WTC11 (cell line): ENCODE results near the gene IGFBP2. TPM values are rescaled to one million over a fixed set of nuclear protein-coding genes. Genes with fewer than 3 reads are reported as not detected.

Source experiments
- ATAC-seq: fragments of 200-7000 bp; cut with Tn5 transposase; 2 replicates; pipeline ENCODE4 v1.10.0; 2021; ENCODE audit warnings: mild to moderate bottlenecking, moderate library complexity
- Bru-seq: library from RNA; stranded (reverse); fragments of 400-500 nt; gene quantifications from one replicate; lab custom pipeline; 2021; lab: Mats Ljungman, UMichigan
- CTCF ChIA-PET: fragments of 300-600 bp; sonication (Branson Sonifier 250); formaldehyde crosslinking; loops from one replicate; lab custom pipeline; 2021; ENCODE audit warnings: antibody characterized with exemption; lab: Charles Lee
- POLR2A ChIA-PET: fragments of 350-600 bp; sonication (Branson Sonifier 250); formaldehyde crosslinking; loops from one replicate; lab custom pipeline; 2021; ENCODE audit warnings: antibody characterized with exemption; lab: Charles Lee
- DNase-seq: peaks from one replicate; pipeline ENCODE4 v3.0.0; 2021; ENCODE audit warnings: low spot score
- H3K27ac Mint-ChIP-seq: 2 replicates; pipeline ENCODE4 v1.8.0; 2021; ENCODE audit warnings: mixed read lengths
- H3K27me3 Mint-ChIP-seq: 2 replicates; pipeline ENCODE4 v1.8.0; 2021; ENCODE audit warnings: low read depth, mild to moderate bottlenecking, moderate library complexity, mixed read lengths
- H3K36me3 Mint-ChIP-seq: 2 replicates; pipeline ENCODE4 v1.8.0; 2021; ENCODE audit warnings: mixed read lengths
- H3K4me1 Mint-ChIP-seq: 2 replicates; pipeline ENCODE4 v1.8.0; 2022; ENCODE audit warnings: mixed read lengths
- H3K4me3 Mint-ChIP-seq: 2 replicates; pipeline ENCODE4 v1.8.0; 2021; ENCODE audit warnings: mild to moderate bottlenecking, moderate library complexity, mixed read lengths
- H3K9me3 Mint-ChIP-seq: 2 replicates; pipeline ENCODE4 v1.8.0; 2021; ENCODE audit warnings: mixed read lengths
- ATF2 ChIP-seq: sonication (generic); formaldehyde crosslinking; IDR thresholded peaks from 2 replicates; pipeline ENCODE4 v1.8.1; 2022; ENCODE audit warnings: low read depth, missing genetic modification reagents, borderline replicate concordance
- ATF3 ChIP-seq: sonication (generic); formaldehyde crosslinking; conservative IDR thresholded peaks from 2 replicates; pipeline ENCODE4 v1.8.1; 2022; ENCODE audit warnings: mild to moderate bottlenecking, missing genetic modification reagents
- ATF6 ChIP-seq: sonication (generic); formaldehyde crosslinking; IDR thresholded peaks from 2 replicates; pipeline ENCODE4 v1.8.1; 2023; ENCODE audit warnings: mild to moderate bottlenecking, missing genetic modification reagents
- CTCF ChIP-seq: fragments of 200-600 bp; IDR thresholded peaks from 2 replicates; pipeline ENCODE4 v1.8.0; 2022; ENCODE audit warnings: antibody characterized with exemption
- E2F5 ChIP-seq: sonication (generic); formaldehyde crosslinking; IDR thresholded peaks from 2 replicates; pipeline ENCODE4 v1.8.1; 2022; ENCODE audit warnings: mild to moderate bottlenecking, moderate library complexity, missing genetic modification reagents
- ETV6 ChIP-seq: sonication (generic); formaldehyde crosslinking; IDR thresholded peaks from 2 replicates; pipeline ENCODE4 v1.8.1; 2022; ENCODE audit warnings: mild to moderate bottlenecking, missing genetic modification reagents
- FOXP1 ChIP-seq: sonication (generic); formaldehyde crosslinking; IDR thresholded peaks from 2 replicates; pipeline ENCODE4 v1.8.0; 2022; ENCODE audit warnings: missing genetic modification reagents, mild to moderate bottlenecking, moderate library complexity, borderline replicate concordance
- FOXP4 ChIP-seq: sonication (generic); formaldehyde crosslinking; IDR thresholded peaks from 2 replicates; pipeline ENCODE4 v1.8.0; 2022; ENCODE audit warnings: mild to moderate bottlenecking, missing genetic modification reagents
- IRF1 ChIP-seq: sonication (generic); formaldehyde crosslinking; IDR thresholded peaks from 2 replicates; pipeline ENCODE4 v1.8.0; 2023; ENCODE audit warnings: missing genetic modification reagents
- MAX ChIP-seq: sonication (generic); formaldehyde crosslinking; IDR thresholded peaks from 2 replicates; pipeline ENCODE4 v1.8.0; 2022; ENCODE audit warnings: mild to moderate bottlenecking, missing genetic modification reagents
- MYBL2 ChIP-seq: sonication (generic); formaldehyde crosslinking; IDR thresholded peaks from 2 replicates; pipeline ENCODE4 v1.8.1; 2023; ENCODE audit warnings: mild to moderate bottlenecking, moderate library complexity, missing genetic modification reagents
- NFATC4 ChIP-seq: fragments of 250-450 bp; sonication (Bioruptor Pico); IDR thresholded peaks from 2 replicates; pipeline ENCODE4 v1.9.0; 2021; ENCODE audit warnings: mild to moderate bottlenecking
- NFE2L1 ChIP-seq: sonication (generic); formaldehyde crosslinking; IDR thresholded peaks from 2 replicates; pipeline ENCODE4 v1.8.1; 2023; ENCODE audit warnings: missing genetic modification reagents
- NR3C1 ChIP-seq: sonication (generic); formaldehyde crosslinking; conservative IDR thresholded peaks from 2 replicates; pipeline ENCODE4 v1.8.1; 2023; ENCODE audit warnings: low read depth, mild to moderate bottlenecking, missing genetic modification reagents
- SP1 ChIP-seq: sonication (generic); formaldehyde crosslinking; conservative IDR thresholded peaks from 2 replicates; pipeline ENCODE4 v1.8.1; 2022; ENCODE audit warnings: missing genetic modification reagents
- TCF7 ChIP-seq: sonication (generic); formaldehyde crosslinking; IDR thresholded peaks from 2 replicates; pipeline ENCODE4 v1.8.0; 2022; ENCODE audit warnings: mild to moderate bottlenecking, low read depth, missing genetic modification reagents, moderate library complexity
- TEAD1 ChIP-seq: sonication (generic); formaldehyde crosslinking; IDR thresholded peaks from 2 replicates; pipeline ENCODE4 v1.8.0; 2022; ENCODE audit warnings: mild to moderate bottlenecking, missing genetic modification reagents
- ZBTB21 ChIP-seq: sonication (generic); formaldehyde crosslinking; IDR thresholded peaks from 2 replicates; pipeline ENCODE4 v1.8.1; 2023; ENCODE audit warnings: mild to moderate bottlenecking, missing genetic modification reagents, borderline replicate concordance
- ZBTB43 ChIP-seq: sonication (generic); formaldehyde crosslinking; IDR thresholded peaks from 2 replicates; pipeline ENCODE4 v1.8.1; 2023; ENCODE audit warnings: mild to moderate bottlenecking, missing genetic modification reagents
- ZNF281 ChIP-seq: sonication (generic); formaldehyde crosslinking; IDR thresholded peaks from 2 replicates; pipeline ENCODE4 v1.8.0; 2023; ENCODE audit warnings: mild to moderate bottlenecking, missing genetic modification reagents
- long read RNA-seq, 3 experiments: library from RNA in 1 of 3; library from capped mRNA in 1 of 3; library from polyadenylated mRNA in 1 of 3; unstranded in 2 of 3; stranded (forward) in 1 of 3; transcript quantifications; one replicate each; pipeline ENCODE4 v2.0.0, GENCODE V29; 2021
- total RNA-seq: library from RNA; stranded (reverse); gene quantifications from 3 replicates; pipeline ENCODE4 v1.2.3, GENCODE V29; 2021

IGFBP2 gene
- 514 to 873 TPM (median 854 TPM) in 3 replicates for total RNA-seq
- Bru-seq, nascent RNA = percentile 83 among the genes with signal in this experiment
- long read RNA-seq, experiment 1, transcript IGFBP2-201 (4 exons, 1,439 nt) = major isoform, 3,372 of 3,466 reads
- long read RNA-seq, experiment 1, partial matches to known transcripts = 27 of 3,466 reads
- long read RNA-seq, experiment 1, other reads (novel, unspliced or antisense) = 67 of 3,466 reads
- long read RNA-seq, experiment 2, full-length matches to known transcripts = 1,373 of 1,789 reads
- long read RNA-seq, experiment 2, partial matches to known transcripts = 235 of 1,789 reads
- long read RNA-seq, experiment 2, other reads (novel, unspliced or antisense) = 181 of 1,789 reads
- long read RNA-seq, experiment 3, partial matches to known transcripts = 4 of 14 reads
- long read RNA-seq, experiment 3, other reads (novel, unspliced or antisense) = 9 of 14 reads

- ChIA-PET CTCF (interaction anchor here (0.6 to 3.3 kb wide), 6 partner anchors 21 to 161 kb away, joined by 3 to 15 read pairs (median 4); no protein-coding TSS in a partner anchor), POLR2A (interaction anchor here (1.3 to 2.1 kb wide), 5 partner anchors 13 to 126 kb away, joined by 4 to 8 read pairs (median 5); no protein-coding TSS in a partner anchor)
- peak within 1 kb of the TSS; percentile 97 for H3K27ac Mint-ChIP-seq
- peak; percentile 65 for ATAC-seq
- peaks cover 13% of the 10 kb centered on the region for H3K27me3 Mint-ChIP-seq
- H3K4me1 Mint-ChIP-seq = peaks cover 56% of the 10 kb centered on the region
- peak; percentile 84 for DNase-seq
- H3K36me3 Mint-ChIP-seq = peaks cover 17% of the 10 kb centered on the region
- H3K9me3 Mint-ChIP-seq = no peaks in the 10 kb centered on the region
- H3K4me3 Mint-ChIP-seq = peak within 1 kb of the TSS; percentile 99
- 0 out of 2 replicates have a peak, but pooled peaks have one; percentile 23 for TF ChIP-seq ZBTB21 (CRISPR knock-in tag)
- peak; percentile 34; the same call in 1 of the 2 replicates for TF ChIP-seq ZNF281 (CRISPR knock-in tag)
- TF ChIP-seq ATF3 = no peak
- 0 out of 2 replicates have a peak, but pooled peaks have one; percentile 31 for TF ChIP-seq NFE2L1 (CRISPR knock-in tag)
- TF ChIP-seq IRF1 = peak; percentile 55; the same call in 1 of the 2 replicates
- no peak for TF ChIP-seq NFATC4 (CRISPR knock-in tag)
- 0 out of 2 replicates have a peak, but pooled peaks have one; percentile 40 for TF ChIP-seq ETV6
- 0 out of 2 replicates have a peak, but pooled peaks have one; percentile 16 for TF ChIP-seq TEAD1
- peak; percentile 60; the same call in 1 of the 2 replicates for TF ChIP-seq FOXP1 (CRISPR knock-in tag)
- TF ChIP-seq ATF2 (CRISPR knock-in tag) = no peak
- no peak for TF ChIP-seq TCF7 (CRISPR knock-in tag)
- TF ChIP-seq SP1 = peak; percentile 71
- 0 out of 2 replicates have a peak, but pooled peaks have one; percentile 60 for TF ChIP-seq FOXP4 (CRISPR knock-in tag)
- no peak for TF ChIP-seq CTCF
- TF ChIP-seq ZBTB43 (CRISPR knock-in tag) = no peak
- TF ChIP-seq E2F5 (CRISPR knock-in tag) = 0 out of 2 replicates have a peak, but pooled peaks have one; percentile 29
- no peak for TF ChIP-seq ATF6 (CRISPR knock-in tag)
- no peak for TF ChIP-seq NR3C1 (CRISPR knock-in tag)
- peak; percentile 52; the same call in 1 of the 2 replicates for TF ChIP-seq MYBL2 (CRISPR knock-in tag)
- peak; percentile 77 for TF ChIP-seq MAX (CRISPR knock-in tag)
Measured at GRCh38 chr2:216632952-216633615, at the start of gene IGFBP2. IGFBP2 (plus strand) TSS chr2:216633420; CDS start chr2:216633524, 104 bp downstream.
